Measurements from ENCODE around the gene ADAP2.

DNA sequence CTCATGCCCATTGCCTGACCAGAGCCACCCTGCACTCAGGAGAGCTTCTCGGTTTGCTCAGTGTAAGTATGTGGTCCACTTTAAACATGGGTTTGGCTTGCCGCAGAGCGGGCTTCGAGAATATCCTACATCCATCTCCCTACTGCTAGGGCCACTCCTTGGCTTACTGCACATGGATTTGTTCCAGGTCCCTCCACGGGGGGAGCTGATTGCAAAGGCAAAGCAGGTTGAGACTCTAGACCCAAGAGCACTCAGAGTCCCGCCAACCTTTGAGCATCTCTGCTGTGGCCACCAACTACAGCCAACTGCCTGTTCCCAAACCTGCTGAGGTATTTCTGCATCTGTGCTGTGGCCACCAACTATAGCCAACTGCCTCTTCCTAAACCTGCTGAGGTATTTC, 75.5 kb downstream of the ADAP2 start:
- TF ChIP-seq EZH2 (IDR thresholded peaks at IDR 0.05) (no peak), POLR2AphosphoS5 (IDR thresholded peaks at IDR 0.05; ENCODE audit: borderline replicate concordance, low read depth, low read length) (no peak)
